HG02763 (cell line): ENCODE data around the gene CYREN.
A peak's percentile ranks its signal among the peaks of the same experiment; 100 is the strongest.

Experiments
- ATAC-seq: cut with Tn5 transposase; IDR thresholded peaks from one replicate; pipeline ENCODE4 v1.9.1; 2021; ENCODE audit warnings: mild to moderate bottlenecking, moderate library complexity; ENCODE audit not compliant: unreplicated experiment

Gene CYREN

DNA sequence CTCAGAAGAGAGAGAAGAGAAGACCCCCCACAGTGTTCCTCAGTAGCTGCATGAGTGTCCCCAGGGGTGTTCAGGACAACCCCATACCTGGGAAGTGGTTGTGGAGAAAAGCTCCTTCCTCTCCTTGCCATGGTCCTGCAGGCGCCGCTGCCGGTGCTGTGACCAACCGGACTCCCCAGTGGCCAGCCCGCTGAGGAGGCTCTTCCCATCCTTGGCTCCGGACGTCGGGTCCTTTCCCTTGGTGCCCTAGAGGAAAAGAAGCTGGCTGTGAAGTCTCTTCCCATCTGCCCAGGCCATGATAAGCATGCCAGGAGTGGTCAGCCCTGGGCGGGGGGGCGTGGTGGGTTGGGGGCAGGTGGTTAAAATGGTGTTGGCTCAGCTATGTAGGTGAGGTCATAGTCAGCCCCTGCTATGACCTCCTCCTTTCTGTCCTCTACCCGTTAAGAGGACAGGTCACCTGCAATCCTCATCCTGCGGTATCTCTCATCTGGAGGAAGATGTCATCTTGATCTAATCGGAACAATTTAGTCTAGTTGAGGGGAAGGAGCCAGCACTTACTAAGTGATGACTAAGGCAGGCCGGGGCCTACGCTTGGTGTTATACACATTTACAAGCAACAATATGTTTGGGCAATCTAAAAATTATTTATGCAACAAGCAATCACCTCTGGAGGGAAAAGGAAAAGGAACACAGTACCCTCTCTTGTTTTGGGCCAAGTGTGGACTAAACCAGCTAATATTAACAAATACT, 27.6 kb upstream of the CYREN start:
- ATAC-seq: no peak

- no peak for ATAC-seq
These were observed 26.8 kb upstream of the CYREN start for GRCh38 chr7:135197343-135197742.

DNA sequence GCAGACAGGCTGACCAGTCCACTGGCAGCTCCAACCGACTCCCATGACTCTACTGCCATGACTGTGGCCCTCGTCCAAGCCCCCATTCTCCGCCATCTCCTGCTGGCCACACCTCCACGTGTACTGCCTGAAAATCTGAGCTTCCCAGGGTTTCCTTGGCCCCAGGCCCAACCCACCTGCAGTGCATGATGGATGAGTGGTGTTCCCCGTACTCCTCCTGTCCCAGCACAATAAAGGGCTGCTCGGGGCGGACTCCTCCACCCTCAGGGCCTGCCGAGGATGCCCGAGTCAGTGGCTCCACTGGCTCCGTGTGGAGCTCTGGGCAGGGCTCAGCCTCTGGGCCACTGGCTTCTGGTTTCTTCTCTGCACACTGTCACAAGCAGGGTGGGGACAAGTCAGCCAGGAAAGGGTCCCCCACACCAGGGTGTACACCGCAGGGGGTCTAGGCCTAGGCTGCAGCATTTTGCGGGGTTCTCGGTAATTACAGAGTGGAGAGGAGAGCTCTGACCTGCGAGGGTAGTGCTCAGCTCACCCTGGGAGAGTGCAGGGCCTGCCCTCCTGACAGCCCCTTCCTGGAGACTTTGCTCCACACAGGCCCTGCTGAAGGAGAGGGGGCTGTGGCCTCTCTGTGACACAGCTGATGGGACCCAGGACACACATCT, 25.6 kb upstream of the CYREN start:
- ATAC-seq: no peak

- ATAC-seq: no peak
These were observed 24.6 kb upstream of the CYREN start for GRCh38 chr7:135195156-135195555.

- no peak for ATAC-seq
These were observed 24.1 kb upstream of the CYREN start for GRCh38 chr7:135194494-135195095.

DNA sequence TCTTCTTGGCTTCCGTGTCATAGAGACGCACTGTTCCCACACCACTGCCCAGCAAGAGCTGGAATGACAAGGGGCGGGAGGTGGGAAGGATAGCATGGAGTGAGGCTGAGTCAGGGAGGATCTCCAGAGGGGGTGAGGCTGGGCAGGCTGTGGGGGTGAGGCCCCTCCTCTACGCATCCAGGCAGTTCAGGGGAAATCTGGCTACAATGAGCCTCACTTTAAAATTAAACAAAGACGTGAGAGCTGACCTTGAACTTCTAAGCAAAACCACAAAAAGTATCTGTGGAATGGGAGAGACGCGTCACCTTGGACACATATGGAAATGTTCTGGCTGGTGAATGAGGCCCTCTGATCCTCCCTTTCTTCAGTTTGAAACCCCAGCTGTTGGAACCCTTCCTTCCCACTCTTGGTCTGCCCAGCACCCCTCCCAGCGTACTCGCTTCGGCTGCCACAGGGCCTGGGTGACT, 23.1 kb upstream of the CYREN start:
- no peak for ATAC-seq

GRCh38 chr7:135192914-135193536, 22.5 kb upstream of the CYREN start:
- ATAC-seq: no peak

- no peak for ATAC-seq
These were observed 20.2 kb upstream of the CYREN start for GRCh38 chr7:135190703-135191102.

GRCh38 chr7:135189961-135190360, 19.5 kb upstream of the CYREN start:
- ATAC-seq: no peak

- no peak for ATAC-seq
These were observed 18.7 kb upstream of the CYREN start for GRCh38 chr7:135189221-135189662.

DNA sequence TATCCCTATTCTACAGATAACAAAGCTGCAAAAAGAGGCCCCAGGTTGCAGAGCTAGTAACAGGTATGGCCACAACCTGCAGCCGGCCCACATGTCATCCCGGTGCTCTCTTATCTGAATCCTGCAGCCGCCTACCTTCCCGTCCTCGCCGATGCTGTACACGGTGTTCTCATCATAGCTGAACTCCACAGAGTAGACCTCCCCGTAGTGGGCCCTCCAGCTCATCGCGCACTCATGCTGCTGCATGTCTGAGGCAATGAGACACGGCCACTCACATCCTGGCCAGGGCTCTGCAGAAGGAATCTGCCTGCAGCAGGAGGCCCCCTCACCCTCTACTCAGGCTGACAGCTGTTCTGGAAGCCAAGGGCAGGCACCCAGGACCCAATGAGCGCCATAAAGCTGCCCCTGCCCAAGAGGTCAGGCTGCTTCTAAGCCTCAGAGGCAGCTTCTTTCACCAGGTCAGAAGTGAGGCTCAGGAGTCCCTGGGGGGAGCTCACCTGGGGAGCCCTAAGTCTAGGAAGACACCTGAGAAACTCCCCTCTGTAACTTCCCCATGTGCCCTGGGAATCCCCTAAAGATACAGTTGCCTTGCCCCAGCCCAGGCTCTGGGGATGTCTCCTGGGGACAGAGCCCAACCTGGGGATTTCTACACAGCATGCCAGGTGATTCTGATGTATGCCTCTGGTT, 17.9 kb upstream of the CYREN start:
- peak; percentile 42 for ATAC-seq

- peak; percentile 48 for ATAC-seq
These were observed 16.3 kb upstream of the CYREN start for GRCh38 chr7:135186841-135187253.

GRCh38 chr7:135186261-135186540, 15.7 kb upstream of the CYREN start:
- no peak for ATAC-seq

DNA sequence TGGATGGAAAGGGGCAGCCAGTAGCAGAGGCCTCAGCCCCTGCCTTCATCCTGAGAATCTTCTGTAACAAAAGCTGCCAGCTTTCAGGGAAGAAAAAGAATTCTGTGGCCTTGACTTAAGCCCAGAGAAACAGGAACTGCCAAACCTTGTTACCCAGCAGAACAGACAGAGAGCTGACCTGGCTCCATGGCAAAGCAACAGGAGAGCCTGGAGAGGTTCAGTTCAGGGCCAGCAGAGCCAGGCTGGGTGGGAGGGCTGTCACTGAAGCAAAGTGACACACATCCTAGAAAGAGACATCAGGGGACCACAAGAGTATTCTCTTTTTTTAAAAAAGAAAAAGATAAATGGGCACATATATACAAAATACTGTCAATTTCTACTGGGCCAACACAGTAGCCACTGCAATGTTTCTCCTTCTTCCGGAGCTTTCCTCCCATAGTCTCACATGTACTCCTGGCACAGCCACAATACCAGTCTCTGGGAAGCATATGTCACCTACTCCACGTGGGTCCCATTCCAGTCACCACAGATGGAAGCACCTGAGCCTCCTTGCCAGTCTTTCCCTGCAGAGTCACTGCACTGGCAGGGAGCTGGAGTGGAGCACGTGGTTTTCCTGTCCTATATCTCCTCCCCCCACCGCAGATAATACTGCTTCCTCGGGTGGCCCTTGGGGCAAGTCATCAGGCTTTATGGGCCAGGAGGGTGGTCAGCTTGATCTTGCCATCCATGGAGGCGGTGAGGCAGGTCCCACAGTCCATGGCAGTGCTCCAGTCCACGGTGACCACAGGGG, 15.2 kb upstream of the CYREN start:
- no peak for ATAC-seq

DNA sequence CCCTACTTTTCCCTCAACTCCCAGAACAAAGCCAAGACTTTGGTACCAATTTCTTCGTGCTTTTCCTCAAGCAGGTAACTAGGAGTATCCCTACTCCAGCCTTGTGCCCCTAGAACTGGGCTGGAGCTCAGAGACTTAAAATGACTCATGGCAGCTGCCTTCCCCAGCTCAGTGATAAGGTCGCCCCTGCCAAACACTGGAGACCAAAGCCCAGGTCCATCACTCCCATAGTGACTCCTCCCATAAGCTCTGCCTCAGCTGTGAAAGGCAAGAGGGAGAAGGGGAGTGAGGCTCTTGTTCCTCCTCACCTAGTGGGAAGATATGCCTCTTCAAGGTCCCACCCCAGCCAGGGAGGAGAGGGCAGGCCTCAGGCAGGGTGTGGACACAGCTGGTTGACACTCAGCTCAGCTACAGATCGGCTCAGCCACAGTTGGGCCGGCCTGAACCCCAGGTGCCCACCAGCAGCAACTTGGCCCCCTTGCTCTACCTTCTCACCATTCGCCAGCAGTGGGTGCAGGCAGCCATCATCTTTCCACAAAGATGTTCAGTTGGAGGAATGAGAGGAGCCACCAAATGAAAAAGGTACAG, 13.8 kb upstream of the CYREN start:
- no peak for ATAC-seq

- no peak for ATAC-seq
These were observed 13.0 kb upstream of the CYREN start for GRCh38 chr7:135183478-135183877.

DNA sequence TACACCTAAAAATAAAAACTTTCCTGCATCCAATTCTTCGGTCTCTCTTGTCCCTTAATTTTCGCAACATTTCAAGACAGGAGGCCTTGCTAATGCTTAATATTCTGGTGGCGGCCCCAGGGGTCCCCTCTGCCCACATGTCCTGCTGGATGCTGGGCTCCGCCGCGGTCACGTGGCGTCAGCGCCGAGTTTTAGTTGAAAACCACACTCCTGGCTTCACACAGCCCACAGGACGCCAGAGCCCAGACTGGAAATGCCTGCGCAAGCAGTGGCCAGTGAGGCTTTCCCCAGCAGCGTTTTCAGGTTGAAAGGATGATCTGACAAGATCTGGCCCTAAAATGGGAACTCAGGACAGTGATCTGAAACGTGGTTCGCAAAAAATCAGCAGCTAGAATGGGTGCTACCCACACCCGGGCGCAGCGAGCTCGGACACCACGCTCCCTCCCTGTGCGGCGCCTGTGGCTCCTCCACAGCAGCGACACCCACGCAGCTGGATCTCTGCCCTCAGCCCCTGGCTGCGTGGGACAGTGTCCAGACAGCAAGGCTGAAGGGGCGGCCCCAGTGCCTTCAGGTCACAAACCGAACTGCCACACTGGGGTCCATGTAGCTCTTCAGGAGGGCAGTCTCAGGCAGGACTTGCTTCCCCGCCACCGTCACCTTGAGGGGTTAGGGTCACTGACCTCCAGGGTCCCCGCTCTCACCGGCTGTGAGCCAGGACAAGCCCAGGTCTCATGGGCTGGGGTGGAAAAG, 11.6 kb upstream of the CYREN start:
- no peak for ATAC-seq

- ATAC-seq: no peak
These were observed 10.9 kb upstream of the CYREN start for GRCh38 chr7:135181261-135181928.

GRCh38 chr7:135180122-135180521, 9.6 kb upstream of the CYREN start:
- no peak for ATAC-seq
